ENCODE measurements around the gene ARMC8.
A peak's percentile ranks its signal among the peaks of the same experiment; 100 is the strongest.

Gene ARMC8

GRCh38 chr3:138317687-138318086 is 130.6 kb downstream of the ARMC8 start:
- no peak for DNase-seq

DNA sequence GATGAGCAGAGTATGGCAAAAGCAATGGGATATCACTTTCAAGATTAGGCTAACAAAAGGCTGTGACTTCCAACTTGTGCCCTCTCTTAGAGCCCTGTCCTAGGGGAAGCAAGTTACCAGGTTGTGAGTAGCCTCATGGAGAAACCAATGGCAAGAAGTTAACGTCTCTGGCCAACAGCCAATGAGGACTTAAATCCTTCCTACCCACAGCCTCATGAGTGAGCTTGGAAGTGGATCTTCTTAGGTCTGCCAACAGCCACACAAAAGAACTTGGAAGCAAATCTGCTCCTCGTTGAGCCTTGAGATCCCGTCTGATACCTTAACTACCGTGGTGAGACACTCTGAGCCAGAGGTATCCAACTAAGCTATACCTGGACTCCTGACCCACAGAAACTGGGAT is 136.9 kb downstream of the ARMC8 start:
- no peak for DNase-seq

- DNase-seq: no peak
These were observed 138.9 kb downstream of the ARMC8 start for GRCh38 chr3:138325990-138326389.

- no peak for DNase-seq
These were observed 139.9 kb downstream of the ARMC8 start for GRCh38 chr3:138326866-138327595.

DNA sequence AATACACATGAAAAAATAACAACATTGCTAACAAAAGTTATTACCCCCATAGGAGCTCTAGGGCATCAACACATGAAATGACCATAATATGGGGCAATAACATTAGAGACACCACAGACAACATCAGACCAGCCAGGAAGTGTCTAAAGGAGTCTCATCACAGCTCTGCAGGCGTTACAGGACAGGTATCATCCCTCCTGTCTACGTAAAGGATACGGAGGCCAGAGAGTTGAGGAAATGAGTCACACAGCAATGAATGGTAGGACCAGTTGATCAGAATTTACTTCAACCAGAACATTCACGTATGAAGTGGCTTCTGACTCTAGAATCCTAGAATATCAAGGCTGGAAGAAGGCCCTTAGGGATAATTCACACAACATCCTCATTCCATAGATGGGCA is 140.7 kb downstream of the ARMC8 start:
- DNase-seq: no peak

DNA sequence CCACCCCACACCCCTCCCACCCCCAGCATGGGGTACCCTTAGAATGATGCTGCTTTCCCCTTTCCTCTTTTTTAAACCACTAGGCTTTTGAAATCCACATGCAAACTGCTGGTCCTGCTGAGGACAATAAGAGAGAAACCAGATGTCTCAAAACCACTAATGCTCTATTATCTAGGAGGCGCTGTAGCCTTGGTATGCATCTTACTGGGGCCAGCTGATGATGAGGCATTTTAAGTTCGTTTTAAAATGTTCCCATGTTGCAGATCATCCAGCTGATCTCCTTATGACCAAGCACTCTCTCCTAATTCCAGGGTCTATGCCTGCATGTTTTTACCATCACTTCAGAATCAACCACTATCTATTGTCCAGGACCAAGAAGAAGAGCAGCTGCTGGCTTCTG is 141.2 kb downstream of the ARMC8 start:
- no peak for DNase-seq

- peak in 1 of 2 donors; percentile 22 for DNase-seq
These were observed 142.3 kb downstream of the ARMC8 start, which contains the start of gene NME9 for GRCh38 chr3:138329127-138329983. Gene NME9, minus strand, starts transcription at chr3:138329851. Its CDS starts 516 bp downstream, at chr3:138329335.

- no peak for DNase-seq
These were observed 142.8 kb downstream of the ARMC8 start for GRCh38 chr3:138329984-138330293.

- no peak for DNase-seq
These were observed 144.2 kb downstream of the ARMC8 start for GRCh38 chr3:138331143-138331894.

DNA sequence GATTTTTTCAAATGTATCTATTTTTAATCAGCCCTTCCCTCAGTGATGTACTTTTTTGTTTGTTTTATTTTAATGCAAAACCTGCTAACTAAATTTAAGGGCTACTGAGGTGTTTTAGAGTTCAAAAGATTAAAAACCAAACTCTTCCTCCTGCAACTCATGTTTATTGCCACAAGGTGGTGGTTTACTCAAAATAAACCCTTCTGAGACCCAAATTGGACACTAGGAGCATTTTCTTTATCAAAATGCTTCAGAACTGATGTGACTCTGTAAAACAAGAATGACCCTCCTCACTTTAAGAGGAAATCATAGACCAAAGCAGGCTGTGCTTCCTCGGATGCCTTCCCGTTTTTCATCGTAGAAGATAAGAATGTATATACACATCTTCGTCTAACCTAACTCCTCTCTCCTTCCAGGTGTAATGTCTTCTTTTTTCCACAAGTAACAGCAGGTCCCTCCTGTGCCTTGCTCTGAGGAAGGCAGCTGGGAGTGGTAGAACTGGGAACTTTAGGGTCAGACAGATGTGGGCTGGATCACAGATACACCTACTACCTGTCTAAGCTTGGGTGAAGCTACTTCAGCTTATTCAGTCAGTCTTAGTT is 145.5 kb downstream of the ARMC8 start:
- no peak for DNase-seq

- DNase-seq: no peak
These were observed 147.5 kb downstream of the ARMC8 start for GRCh38 chr3:138334608-138335007.

- no peak for DNase-seq
These were observed 149.4 kb downstream of the ARMC8 start for GRCh38 chr3:138336454-138336999.

- DNase-seq: no peak
These were observed 151.1 kb downstream of the ARMC8 start for GRCh38 chr3:138338244-138338643.

DNA sequence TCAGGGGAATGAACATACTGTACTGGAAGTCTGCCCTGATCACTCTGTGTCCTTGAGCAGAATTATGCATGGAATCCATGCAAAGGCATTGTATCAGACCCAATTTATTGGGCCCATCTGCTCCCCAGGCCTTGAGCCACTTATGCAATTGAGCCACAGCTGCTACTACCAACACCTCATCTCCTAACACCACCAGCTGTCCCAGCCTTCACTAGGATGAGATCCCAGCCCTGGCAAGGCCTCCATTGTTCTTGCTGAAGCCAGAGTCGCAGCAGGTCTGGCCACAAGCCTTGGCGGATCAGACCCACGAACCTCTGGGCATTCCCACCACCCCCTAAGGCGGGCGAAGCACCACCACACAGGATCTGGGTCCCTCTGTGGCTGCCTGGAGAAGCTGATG is 151.7 kb downstream of the ARMC8 start:
- no peak for DNase-seq

GRCh38 chr3:138340511-138340910 is 153.4 kb downstream of the ARMC8 start:
- DNase-seq: no peak

GRCh38 chr3:138344754-138345153 is 157.7 kb downstream of the ARMC8 start:
- no peak for DNase-seq

All from bone marrow (tissue), 2 donors.